BLaER1 (cell line): ENCODE data around the gene CDX1.

Experiments used
- H3K27ac ChIP-seq: shearing (Covaris generic); formaldehyde crosslinking; 2 replicates; pipeline ENCODE4 v1.8.1; 2022
- H3K27me3 ChIP-seq: shearing (Covaris generic); formaldehyde crosslinking; 2 replicates; pipeline ENCODE4 v1.8.1; 2022
- H3K36me3 ChIP-seq: shearing (Covaris generic); formaldehyde crosslinking; 2 replicates; pipeline ENCODE4 v1.8.1; 2022
- H3K4me1 ChIP-seq: shearing (Covaris generic); formaldehyde crosslinking; 2 replicates; pipeline ENCODE4 v1.8.1; 2022
- H3K4me2 ChIP-seq: shearing (Covaris generic); formaldehyde crosslinking; 2 replicates; pipeline ENCODE4 v1.8.1; 2022
- H3K4me3 ChIP-seq: shearing (Covaris generic); formaldehyde crosslinking; 2 replicates; pipeline ENCODE4 v1.8.1; 2022
- H3K9ac ChIP-seq: shearing (Covaris generic); formaldehyde crosslinking; 2 replicates; pipeline ENCODE4 v1.8.1; 2022
- H3K9me3 ChIP-seq: shearing (Covaris generic); formaldehyde crosslinking; 2 replicates; pipeline ENCODE4 v1.8.1; 2022
- H4K20me1 ChIP-seq: shearing (Covaris generic); formaldehyde crosslinking; 2 replicates; pipeline ENCODE4 v1.8.1; 2022
- Cebpa-rat ChIP-seq: shearing (Covaris generic); IDR thresholded peaks from 2 replicates; pipeline ENCODE4 v1.8.1; 2022

Gene CDX1

GRCh38 chr5:150175536-150175935 is 9.0 kb downstream of the CDX1 start:
- Histone ChIP-seq H3K4me3 (no peak overlapping the region), H3K27me3 (no peaks in the 10 kb centered on the region), H3K27ac (no peak overlapping the region), H3K4me2 (no peak overlapping the region), H3K9me3 (no peaks in the 10 kb centered on the region), H4K20me1 (no peaks in the 10 kb centered on the region), H3K4me1 (peaks cover 27% of the 10 kb centered on the region), H3K9ac (no peak overlapping the region), H3K36me3 (no peaks in the 10 kb centered on the region)
- no peak for TF ChIP-seq Cebpa-rat

DNA sequence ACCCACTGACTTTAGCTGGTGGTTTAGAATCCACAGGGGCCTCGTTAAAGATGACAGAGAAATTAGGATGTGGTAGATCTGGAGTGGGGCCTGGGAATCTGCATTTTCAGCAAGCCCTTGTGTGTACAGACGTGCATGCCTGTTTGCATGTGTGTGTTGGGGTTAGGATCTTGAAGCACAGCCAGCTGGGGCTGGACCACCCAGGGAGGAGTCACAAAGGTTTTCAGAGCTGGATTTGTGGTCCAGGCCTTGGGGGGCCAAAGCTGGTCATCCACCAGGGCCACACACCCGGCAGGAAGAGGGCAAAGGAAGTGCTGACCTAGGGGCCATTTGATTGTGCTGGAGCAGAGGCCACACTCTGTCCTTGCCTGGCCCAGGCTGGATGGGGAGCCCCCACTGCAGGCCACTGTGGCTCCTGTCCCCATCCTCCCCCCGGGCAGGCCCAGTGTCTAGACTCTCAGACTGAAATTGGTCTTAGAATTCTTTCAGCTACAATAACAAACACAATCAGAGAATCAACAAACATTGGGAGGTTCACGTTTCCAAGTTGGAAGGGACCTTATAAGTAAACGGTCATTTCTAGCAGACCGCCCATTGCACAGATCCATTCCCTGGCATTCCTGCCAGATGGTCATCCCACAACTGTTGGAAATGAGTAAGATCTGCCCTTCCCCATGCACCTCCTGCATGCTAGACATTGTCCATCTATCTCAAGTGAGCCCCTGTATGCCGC is 10.3 kb downstream of the CDX1 start:
- Histone ChIP-seq H3K9ac (no peak overlapping the region), H3K27ac (0 out of 2 replicates have a peak overlapping the region, but pooled peaks have one; percentile 6), H3K27me3 (no peaks in the 10 kb centered on the region), H3K4me1 (peaks cover 33% of the 10 kb centered on the region), H3K4me3 (no peak overlapping the region), H3K36me3 (no peaks in the 10 kb centered on the region), H3K9me3 (no peaks in the 10 kb centered on the region), H4K20me1 (no peaks in the 10 kb centered on the region), H3K4me2 (peak overlapping the region; percentile 51)
- TF ChIP-seq Cebpa-rat: no peak

- H3K27ac ChIP-seq: no peak overlapping the region
- no peaks in the 10 kb centered on the region for H3K9me3 ChIP-seq
- no peak overlapping the region for H3K9ac ChIP-seq
- no peaks in the 10 kb centered on the region for H4K20me1 ChIP-seq
- H3K4me2 ChIP-seq: no peak overlapping the region
- no peaks in the 10 kb centered on the region for H3K36me3 ChIP-seq
- no peak overlapping the region for H3K4me3 ChIP-seq
- H3K4me1 ChIP-seq: peaks cover 33% of the 10 kb centered on the region
- no peak for TF ChIP-seq Cebpa-rat
- H3K27me3 ChIP-seq: no peaks in the 10 kb centered on the region
Measured at GRCh38 chr5:150177721-150178120, 11.1 kb downstream of the CDX1 start.

DNA sequence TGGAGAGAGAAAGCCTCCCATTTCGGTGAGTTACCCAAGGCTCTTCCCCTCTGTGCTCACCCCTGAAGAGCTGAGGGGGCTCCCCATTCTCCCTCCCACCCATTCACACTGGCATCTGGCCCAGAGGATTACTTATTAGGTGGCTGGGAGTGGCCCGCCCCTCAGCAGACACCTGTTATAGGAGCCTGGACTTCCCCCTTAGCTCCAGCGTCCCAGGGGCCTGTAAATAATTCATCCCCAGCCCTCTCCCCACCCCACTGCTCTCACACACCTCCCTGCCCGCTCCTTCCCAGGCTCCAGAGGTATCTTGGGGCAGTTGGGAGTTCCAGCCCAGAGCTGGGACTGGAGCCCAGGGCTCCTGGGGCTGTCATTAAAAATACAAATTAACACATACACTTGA is 11.7 kb downstream of the CDX1 start:
- Histone ChIP-seq H3K27me3 (no peaks in the 10 kb centered on the region), H3K36me3 (no peaks in the 10 kb centered on the region), H3K4me1 (peaks cover 33% of the 10 kb centered on the region), H3K4me3 (no peak overlapping the region), H3K27ac (no peak overlapping the region), H3K9me3 (no peaks in the 10 kb centered on the region), H3K4me2 (no peak overlapping the region), H3K9ac (no peak overlapping the region), H4K20me1 (no peaks in the 10 kb centered on the region)
- no peak for TF ChIP-seq Cebpa-rat

DNA sequence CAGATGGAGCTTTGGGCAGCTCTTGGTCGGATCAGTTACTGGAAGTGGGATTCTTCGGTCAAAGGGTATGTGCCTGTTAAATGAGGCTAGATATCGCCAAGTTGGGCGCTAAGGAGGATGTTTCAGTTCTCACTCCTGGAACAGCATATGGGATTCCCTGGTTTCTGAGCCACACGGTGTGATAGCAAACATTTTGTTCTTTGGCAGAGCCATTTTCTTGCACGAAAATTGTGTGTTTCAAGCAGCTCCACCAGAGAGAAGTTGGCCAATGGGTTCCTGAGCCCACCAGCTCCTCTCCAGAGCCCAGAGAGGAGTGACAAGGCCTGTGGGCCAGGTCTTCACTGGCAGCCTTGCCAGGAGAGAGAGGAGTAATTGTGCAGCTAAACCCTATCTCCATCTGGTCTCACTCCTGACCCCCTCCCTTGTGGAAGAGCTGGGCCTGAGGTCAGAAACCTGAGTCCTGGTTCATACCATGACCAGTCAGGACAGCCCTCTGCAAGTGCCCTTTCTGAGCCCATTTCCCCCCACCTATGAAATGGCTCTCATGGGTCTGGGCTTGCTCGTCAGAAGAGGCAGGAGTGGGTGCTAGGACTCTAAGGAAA is 12.5 kb downstream of the CDX1 start:
- Histone ChIP-seq H3K9ac (no peak overlapping the region), H3K27ac (no peak overlapping the region), H3K36me3 (no peaks in the 10 kb centered on the region), H4K20me1 (no peaks in the 10 kb centered on the region), H3K4me2 (no peak overlapping the region), H3K4me3 (no peak overlapping the region), H3K27me3 (no peaks in the 10 kb centered on the region), H3K9me3 (no peaks in the 10 kb centered on the region), H3K4me1 (peaks cover 34% of the 10 kb centered on the region)
- no peak for TF ChIP-seq Cebpa-rat

DNA sequence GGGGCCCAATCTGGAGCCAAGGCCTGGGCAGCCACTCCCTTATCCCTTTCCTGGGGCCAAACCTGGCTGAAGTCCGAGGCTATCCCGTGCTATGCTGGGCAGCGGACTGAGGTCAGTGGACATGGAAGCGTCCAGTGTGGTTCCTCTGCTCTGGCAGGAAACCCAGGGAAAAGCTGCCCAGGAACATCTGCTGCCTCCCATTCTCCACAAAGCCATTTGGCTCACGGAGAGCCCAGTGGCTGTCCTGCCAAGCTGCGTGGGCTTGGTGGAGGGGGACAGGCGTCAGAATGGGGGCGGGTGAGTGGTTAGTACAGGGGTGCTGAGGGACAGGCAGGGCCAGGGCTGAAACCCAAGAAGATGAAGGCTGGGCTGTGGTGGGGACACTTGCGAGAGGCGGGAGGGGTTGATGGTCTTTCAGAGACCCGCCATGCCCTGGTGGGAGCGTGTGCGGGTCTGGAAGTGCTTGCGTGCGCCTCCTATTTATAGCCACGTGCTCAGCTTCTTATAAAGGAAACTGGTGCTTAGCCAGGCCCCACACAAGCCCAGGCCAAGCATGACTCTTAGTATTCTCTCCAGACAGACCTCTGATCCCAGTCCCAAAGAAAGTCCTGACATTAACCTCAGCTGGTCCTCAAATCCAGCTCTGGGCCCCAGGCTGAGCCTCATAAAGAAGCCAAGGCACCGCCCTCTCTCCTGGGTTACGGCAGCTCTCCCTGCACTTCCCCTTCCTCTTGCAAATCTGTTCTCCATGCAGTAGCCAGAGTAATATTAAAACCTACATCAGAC is 13.9 kb downstream of the CDX1 start:
- no peaks in the 10 kb centered on the region for H3K9me3 ChIP-seq
- H3K36me3 ChIP-seq: no peaks in the 10 kb centered on the region
- H3K4me3 ChIP-seq: no peak overlapping the region
- H3K27ac ChIP-seq: no peak overlapping the region
- H3K4me2 ChIP-seq: peak overlapping the region; percentile 25
- H3K9ac ChIP-seq: no peak overlapping the region
- no peaks in the 10 kb centered on the region for H4K20me1 ChIP-seq
- H3K27me3 ChIP-seq: no peaks in the 10 kb centered on the region
- TF ChIP-seq Cebpa-rat: no peak
- peaks cover 34% of the 10 kb centered on the region for H3K4me1 ChIP-seq

GRCh38 chr5:150181027-150181426 is 14.4 kb downstream of the CDX1 start:
- Histone ChIP-seq H3K9ac (no peak overlapping the region), H3K9me3 (no peaks in the 10 kb centered on the region), H3K4me1 (peaks cover 30% of the 10 kb centered on the region), H3K4me3 (no peak overlapping the region), H4K20me1 (no peaks in the 10 kb centered on the region), H3K36me3 (no peaks in the 10 kb centered on the region), H3K27ac (no peak overlapping the region), H3K4me2 (peak overlapping the region; percentile 25), H3K27me3 (no peaks in the 10 kb centered on the region)
- no peak for TF ChIP-seq Cebpa-rat

DNA sequence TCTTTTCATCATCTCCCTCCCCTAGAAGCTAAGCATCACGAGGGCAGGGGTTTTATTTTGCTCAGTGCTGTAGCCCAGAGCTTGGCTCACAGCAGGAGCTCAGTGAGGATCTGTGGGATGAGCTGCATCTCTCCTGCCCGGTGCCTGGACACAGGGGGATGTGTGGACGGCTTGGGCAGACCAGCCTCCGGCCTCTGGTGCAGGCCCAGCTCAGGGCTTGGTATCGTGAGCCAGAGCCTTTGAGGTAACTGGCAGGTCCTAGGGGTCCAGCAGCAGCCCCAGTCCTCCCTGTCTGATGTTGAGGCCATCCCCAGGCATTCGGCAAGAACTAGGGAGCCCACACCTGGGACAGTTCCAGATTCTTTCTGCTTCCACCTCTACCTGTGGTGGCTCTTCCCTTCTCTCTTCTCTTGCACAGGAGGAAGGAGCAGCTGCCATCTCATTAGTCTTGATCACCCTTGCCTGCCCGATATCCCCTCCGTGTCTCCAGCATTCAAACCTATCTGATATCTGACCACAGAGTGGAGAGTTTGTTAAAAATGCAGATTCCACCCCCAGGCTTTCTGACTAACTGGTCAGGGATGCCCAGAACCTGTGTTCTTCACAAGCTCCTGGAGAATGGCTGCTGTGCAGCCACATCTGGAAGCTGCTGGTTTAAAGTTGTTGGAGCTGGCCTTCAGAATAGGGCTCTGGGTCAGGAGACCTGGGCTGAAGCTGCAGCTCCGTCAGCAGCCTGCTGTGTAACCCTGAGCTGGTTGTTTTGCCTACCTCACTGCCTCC is 15.4 kb downstream of the CDX1 start:
- Histone ChIP-seq H3K9me3 (no peaks in the 10 kb centered on the region), H3K9ac (no peak overlapping the region), H3K36me3 (no peaks in the 10 kb centered on the region), H3K27ac (no peak overlapping the region), H4K20me1 (no peaks in the 10 kb centered on the region), H3K27me3 (peaks cover 5% of the 10 kb centered on the region; the same call in 1 of the 2 replicates), H3K4me3 (no peak overlapping the region), H3K4me2 (no peak overlapping the region), H3K4me1 (peaks cover 21% of the 10 kb centered on the region)
- TF ChIP-seq Cebpa-rat: no peak

GRCh38 chr5:150182774-150183173 is 16.2 kb downstream of the CDX1 start:
- Histone ChIP-seq H3K9me3 (no peaks in the 10 kb centered on the region), H3K36me3 (no peaks in the 10 kb centered on the region), H3K27ac (no peak overlapping the region), H3K4me3 (no peak overlapping the region), H3K27me3 (peaks cover 12% of the 10 kb centered on the region), H3K9ac (no peak overlapping the region), H4K20me1 (no peaks in the 10 kb centered on the region), H3K4me2 (no peak overlapping the region), H3K4me1 (peaks cover 21% of the 10 kb centered on the region)
- no peak for TF ChIP-seq Cebpa-rat
